ENCODE data around the gene MAP3K7CL.

The MAP3K7CL gene, protein sequence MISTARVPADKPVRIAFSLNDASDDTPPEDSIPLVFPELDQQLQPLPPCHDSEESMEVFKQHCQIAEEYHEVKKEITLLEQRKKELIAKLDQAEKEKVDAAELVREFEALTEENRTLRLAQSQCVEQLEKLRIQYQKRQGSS

DNA sequence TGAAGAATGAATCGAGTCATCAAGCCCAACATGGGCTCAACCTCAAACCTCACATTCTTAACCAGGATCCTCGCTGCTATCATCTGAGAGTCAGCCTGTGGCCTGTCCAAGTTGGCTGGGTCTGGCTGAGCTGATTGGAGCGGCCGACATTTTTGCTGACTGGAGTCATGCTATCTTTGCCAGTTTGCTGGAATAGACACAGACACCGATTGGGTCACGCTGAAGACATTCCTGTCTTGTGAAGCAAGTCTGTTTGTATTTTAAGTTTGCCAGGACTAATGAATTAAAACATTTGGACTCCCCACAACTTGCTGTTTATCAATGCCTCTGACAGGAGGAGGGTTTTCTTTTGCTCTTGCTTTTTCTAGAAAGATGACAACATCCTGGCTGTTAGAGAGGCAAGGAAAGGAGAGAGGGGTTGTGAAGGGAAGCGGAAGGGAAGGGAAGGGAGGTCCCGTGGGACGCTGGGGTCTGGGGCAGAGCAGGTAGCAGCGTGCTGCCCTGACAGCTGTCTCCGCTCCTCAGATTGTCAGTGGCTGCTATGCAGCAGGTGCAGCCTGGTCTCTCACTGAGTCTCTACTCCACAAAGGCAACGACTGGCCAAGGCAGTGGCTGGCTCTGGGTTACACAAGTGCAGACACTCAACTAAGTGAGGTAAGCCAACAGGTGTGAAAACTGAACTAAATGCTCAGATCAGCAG lies at the start of gene MAP3K7CL:
MAP3K7CL (plus strand) TSS at position 375 of the 700 bp plus-strand sequence. CDS start 2,701 bp downstream, outside the sequence.
- intact Hi-C loops (cut with DNase I): no loop called here
- DNase-seq: no peak

DNA sequence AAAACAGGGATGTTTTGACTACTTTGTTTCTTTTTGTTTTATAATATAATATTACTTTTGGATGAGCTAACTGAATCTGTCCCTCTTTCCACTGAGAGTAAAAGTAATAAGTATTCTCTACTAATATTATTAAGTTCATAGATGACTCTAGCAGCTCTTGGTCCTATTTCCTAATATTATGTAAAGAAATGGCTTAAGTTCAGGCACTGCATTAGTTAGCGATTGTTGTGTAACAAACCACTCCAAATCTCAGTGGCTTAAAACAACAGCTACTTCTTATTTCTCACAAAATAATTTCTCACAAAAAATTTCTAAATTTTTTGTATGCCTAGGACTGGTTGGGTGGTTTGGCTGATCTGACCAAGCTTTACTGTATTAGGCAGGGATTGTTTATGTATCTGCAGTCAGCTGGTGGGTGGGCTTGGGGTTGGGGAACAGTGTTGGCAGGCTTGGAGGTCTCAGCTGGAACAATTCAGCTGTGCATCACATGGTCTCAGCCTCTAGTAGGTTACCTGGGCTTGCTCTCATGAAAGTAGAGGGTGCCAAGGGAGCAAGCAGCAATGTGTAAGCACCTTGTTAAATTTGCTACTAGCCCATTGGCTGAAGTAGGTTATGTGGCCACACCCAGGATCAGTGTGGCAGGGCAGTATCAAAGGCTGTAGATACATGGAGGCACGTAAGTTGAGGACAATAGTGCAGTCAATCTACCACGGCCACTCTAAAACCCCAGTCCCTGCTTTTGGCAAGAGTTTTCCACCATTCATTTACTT lies 48.2 kb upstream of the MAP3K7CL start:
- intact Hi-C loops (cut with DNase I): no loop called here
- no peak for DNase-seq

DNA sequence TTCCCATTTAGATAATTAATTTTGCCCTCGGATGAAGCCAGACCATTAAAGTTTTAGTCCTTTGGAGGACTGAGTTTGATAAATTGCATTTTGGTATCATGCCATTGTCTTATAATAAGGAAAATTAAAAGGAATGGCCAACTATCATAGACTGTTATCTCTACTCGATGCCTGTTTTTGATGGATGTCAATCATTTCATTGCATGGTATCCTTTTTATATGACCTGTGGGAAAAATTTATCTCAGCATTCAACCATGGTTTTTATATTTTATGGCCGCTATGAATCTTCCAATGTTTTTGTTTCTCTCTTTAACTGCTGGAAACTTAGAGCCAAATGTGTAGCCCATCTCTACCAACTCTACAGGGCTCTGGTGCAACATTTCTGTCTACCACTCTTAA lies 47.1 kb upstream of the MAP3K7CL start:
- intact Hi-C loops (cut with DNase I): no loop called here
- DNase-seq: no peak

DNA sequence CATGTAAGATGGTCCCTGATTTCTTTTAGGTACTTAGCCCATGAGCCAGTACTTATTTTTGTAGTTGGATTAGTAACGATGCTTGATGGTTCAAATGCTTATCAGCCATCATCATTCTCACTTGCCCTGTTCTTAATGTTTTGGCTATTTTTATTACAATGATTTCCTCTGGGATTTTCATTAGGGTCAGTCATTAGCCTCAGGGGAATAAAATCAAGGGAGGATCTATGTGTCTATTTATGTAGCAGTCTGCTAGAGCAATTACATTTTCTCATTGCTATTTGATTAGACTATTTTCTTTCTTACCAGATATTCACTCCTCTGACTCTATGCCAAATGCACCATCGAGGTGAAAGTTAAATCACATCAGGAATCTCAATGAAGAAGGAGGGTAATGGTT lies 46.1 kb upstream of the MAP3K7CL start:
- no peak for DNase-seq
- intact Hi-C loops (cut with DNase I): no loop called here

DNA sequence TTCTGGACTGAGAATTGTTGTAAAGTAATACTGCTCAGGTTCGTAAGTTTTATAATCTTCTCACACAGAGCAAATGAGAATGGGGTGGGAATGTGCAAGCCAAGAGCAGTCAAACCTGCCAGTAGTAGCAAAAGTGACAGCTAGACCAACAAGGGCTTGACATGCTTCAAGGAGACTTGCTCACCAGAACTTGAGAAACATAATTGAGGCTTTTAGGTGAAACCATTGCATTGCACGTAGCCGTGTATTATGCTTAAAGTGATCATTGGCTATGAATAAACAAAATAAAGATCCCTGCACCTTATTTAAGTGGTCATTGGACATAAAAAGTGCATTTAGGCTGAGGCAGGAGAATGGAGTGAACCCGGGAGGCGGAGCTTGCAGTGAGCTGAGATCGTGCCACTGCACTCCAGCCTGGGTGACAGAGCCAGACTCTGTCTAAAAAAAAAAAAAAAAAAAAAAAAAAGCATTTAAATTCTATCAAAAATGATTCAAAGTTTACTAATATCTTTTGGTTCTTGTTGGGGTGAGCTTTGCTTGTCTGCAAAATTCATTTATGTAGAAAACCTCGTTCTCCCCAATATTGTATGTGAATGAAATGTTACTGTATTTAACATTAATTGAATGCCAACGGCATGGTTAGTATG lies 45.2 kb upstream of the MAP3K7CL start:
- intact Hi-C loops (cut with DNase I): loop anchor here (5.0 kb wide), 1 partner anchor 287 kb away; no protein-coding TSS in a partner anchor

DNA sequence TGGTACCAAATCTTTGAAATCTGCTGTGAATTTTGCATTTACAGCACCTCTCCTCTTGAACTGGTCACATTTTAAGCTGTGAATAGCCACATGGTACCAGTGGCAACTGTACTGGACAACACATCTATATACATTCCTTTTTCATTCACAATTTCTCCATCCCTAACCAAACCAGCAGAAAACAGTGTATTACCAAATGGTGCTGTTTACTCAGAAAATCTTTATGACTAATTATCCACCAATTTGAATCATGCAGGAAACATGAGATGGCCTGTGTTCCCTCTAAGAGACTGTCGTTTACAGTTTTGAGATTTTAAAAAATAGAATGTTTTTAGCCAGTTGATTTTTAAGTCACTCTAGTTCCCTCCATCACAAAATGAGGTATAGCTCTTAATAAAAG lies 39.4 kb upstream of the MAP3K7CL start:
- intact Hi-C loops (cut with DNase I): no loop called here
- no peak for DNase-seq

More for the DNA sequence above, 45.2 kb upstream of the MAP3K7CL start:
- DNase-seq: no peak

DNA sequence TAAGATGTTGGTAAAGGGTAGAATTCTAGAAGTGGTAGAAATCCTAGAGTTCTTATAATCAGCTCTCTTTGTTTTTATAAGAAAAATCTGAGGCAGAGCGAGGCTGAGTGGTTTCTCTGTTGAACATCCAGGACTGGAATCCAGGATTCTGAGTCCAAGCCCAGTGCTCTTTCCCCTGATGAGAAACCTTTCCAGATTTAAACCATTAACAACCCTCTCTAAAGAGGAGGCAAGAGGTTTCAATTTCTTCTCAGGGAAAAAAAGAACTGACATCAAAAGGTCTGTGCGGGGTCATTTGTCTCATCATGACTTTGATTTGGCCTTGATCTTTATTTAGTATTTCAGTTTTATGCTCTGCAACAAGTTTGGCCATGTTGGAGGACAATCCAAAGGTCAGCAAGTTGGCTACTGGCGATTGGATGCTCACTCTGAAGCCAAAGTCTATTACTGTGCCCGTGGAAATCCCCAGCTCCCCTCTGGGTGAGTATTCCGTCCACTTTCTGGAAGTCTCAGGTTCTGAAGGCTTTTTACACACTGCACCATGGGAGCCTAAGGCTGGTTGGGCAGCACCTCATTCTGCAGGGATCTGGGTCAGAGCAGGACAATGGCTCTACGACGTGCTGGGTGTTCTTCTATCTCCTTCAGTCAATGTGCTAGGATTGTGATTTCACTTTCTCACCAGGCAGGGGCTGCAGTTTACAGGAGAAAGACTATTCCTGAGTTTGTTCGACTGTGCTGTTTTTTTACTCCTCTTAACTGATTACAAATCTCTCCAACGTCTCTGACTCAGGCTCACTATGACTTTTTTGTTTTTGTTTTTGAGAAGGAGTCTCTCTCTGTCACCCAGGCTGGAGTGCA lies 38.1 kb upstream of the MAP3K7CL start:
- intact Hi-C loops (cut with DNase I): no loop called here
- no peak for DNase-seq

DNA sequence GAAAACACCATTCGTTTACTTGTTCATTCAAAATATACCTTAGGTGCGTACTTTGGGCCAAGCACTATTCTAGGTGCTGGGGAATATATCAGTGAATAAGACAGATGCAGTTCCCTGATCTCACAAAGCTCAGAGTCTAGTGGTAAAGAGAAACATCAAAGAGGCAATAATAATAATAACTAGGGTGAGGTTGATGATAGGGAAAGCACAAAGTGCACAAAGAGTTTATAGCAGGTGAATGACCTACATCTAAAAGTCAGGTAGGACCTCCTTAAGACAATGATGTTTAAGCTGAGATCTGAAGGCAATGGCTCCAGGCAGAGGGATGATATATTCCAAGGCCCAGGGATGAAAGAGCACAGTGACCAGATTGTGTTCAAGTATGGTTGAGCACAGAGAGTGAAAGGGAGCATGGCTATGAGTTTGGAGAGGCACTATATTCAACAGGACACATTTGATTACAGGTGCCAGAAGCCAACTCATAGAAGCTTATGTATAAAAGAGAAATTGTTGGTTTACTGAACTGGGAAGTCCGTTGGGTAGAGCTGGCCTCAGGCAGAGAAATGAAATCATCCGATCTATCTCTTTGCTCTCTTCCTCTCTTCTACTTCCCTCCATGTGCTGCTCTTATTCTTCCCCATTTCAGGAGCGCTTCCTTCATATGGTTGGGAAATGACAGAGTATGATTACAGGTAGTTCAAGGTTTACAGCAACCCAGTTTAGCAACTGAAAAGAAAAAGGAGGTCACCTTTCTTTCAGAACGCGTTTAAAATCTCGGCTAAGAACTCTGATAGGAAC lies 34.0 kb upstream of the MAP3K7CL start:
- intact Hi-C loops (cut with DNase I): no loop called here
- no peak for DNase-seq

DNA sequence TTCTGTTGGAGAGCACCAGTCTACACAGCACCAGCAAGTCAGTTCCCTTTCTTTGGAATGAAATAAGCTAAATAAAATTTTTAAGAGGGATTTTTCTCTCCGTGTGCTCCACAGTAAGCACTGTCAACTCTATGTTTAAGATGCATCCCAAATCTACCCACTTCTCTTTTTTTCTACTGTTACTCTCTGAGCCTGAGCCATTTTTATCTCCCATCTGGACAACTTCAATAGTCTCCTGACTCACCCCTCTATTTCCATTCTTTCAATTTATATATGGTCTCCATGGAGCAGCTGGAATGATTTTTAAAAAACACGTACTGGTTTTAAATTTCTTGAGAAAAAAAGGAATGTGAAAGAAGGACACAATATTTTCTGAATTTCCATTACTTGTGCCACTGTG lies 32.3 kb upstream of the MAP3K7CL start:
- intact Hi-C loops (cut with DNase I): no loop called here
- DNase-seq: no peak

DNA sequence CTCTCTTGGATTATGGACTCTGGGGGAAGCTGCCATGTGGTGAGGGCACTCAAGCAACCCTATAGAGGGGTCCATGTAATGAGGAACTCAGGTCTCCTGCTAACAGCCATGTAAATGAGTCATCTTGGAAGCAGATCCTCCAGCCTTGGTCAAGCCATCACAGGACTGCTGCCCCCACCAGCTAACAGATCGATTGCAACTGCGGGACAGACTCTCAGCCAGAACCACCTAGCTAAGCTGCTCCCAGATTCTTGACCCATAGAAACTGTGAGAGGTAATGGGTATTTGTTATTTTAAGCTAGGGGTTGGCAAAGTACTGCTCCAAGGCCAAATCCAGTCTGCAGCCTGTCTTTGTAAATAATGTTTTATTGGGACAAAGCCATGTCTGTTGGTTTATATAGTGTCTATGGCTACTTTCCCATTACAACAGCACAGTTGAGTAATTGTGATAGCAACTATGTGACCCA lies 27.6 kb upstream of the MAP3K7CL start:
- DNase-seq: no peak
- intact Hi-C loops (cut with DNase I): no loop called here

DNA sequence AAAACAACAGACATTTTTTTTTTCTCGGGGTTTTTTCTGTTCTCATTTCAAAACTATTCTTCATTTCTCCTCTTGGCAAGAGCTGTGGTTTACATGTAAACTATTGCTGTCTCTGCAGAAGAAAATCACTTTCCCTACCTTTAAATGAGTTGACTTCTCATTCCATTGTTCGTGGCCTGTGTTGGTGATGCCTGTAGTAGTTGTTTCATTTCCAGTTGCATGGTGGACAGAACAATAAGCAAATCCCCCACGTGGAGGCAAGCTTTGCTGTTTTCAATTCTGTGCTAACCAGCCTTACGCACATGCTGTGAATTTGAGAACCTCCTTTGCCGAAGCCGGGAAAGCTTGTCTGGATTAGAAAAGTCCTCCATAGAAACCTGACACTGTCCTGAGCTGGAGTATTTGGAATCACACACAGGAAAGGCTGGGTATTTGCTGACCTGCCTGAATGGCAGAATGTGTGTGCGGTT lies 26.2 kb upstream of the MAP3K7CL start:
- DNase-seq: no peak
- intact Hi-C loops (cut with DNase I): no loop called here

DNA sequence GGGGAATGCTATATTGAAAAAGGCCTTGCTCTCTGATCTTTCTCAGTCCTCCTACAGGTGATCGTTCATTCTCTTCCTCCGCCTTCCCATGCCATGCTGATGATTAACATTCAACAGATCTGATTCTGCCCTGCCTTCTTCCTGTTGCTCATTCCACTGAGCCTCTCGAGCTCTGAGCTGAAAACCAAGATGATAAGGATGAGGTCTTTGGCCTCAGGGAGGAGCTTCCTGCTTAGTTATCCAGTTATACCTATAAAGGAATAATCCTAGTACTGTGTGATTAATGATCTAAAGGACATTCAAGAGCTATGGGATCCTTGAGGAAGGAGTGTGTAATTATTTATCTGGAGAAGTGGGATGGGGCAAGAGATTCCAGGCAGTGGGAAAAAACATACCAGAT lies 25.2 kb upstream of the MAP3K7CL start:
- intact Hi-C loops (cut with DNase I): no loop called here

DNA sequence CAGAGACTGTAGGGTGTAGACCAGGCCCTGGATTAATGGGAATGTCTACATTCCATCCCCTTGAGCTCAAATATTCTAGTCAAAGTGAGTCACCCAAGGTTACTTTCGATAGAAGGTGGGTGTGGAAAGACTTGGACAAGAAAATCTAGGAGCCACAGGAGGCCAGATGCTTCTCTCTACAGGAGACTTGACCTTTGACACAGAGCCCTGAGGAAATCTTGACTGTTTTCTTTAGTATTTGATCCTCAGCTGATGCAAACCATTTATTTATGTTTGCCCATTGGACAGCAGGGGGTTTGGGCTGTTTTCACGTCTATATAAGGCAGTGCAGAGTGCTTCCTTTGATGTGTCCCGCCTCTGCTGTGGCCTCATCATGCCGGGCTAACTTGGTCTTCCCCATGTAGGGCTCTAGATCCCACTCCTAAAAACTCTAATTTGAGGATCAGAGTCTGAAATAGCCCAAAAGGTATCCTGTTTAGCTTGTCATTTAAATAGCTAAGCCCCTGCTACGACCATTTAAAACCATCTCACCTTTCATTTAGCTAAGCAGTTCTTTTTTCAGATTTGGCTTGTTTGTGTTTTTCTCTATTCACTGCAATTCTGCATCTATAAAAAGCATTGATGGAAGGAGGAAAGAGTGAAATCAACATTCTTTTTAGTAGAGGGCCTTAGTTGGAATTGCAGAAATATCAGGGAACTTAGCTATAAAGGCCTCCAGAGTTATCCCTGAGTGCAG lies 15.5 kb upstream of the MAP3K7CL start:
- DNase-seq: no peak
- intact Hi-C loops (cut with DNase I): no loop called here

More for the DNA sequence above, 25.2 kb upstream of the MAP3K7CL start:
- no peak for DNase-seq

DNA sequence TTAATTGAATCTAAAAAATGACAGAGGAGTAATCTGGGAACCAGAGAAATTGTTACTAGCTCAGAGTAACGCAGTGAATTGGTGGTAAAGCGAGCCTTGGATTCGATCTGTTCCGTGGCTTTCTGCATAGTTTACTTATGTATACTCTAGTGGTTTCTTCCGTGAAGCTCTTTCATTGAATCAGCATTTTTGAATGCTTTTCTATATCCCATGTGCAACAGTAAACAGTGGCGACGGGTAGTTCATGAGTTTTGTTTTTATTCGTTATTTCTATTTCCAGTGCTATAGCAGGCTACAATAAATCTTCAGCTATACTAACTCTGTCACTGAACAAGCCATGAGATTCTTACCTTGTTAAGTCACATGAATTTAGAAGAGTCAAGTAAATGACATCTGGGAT lies 14.5 kb upstream of the MAP3K7CL start:
- no peak for DNase-seq
- intact Hi-C loops (cut with DNase I): no loop called here

DNA sequence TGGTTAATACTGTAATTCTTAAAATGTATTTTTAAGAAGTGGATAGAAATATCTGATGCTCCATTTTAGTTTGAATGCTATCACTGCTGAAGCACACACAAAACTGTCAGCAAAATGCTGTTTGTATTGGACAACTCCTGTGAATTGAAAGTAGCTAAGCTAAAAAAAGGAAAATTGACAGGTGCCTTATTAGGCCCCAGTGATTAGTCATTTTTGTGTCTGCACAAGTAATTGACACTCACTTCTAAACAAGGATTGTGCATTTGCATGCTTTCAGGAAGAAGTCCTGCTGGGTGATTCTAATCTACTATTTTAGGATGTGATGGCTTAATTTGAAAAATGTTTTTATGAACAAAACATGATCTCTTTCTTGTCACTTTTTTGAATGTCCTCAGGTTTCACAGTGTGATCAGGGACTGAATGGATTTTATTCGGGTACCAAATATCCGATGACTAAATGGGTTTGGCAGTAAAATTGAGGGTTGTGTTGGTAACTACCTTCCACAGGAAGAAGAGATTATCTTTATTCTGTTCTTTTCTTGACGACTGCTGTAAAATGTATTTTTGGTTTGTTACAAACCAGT lies 13.0 kb upstream of the MAP3K7CL start:
- DNase-seq: no peak
- intact Hi-C loops (cut with DNase I): no loop called here

DNA sequence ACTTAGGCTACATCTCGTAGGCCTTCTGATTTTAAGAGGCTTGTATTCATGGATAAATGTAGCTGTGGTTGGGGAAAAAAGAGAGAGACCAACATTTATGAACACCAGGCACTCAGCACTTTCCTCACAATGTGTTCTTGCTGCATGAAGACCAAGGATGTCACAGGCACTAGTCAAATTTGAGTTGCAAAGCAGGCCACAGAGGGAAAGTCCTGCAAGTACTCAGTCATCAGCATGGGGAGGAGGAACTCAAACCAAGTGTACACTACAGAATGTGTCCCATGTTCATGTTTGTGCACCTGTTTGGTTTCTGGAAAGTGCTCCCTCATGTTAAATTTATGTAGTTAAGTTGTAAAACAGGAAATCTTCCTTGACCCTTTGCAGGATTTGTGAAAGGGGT lies 8.7 kb upstream of the MAP3K7CL start:
- intact Hi-C loops (cut with DNase I): no loop called here
- no peak for DNase-seq

DNA sequence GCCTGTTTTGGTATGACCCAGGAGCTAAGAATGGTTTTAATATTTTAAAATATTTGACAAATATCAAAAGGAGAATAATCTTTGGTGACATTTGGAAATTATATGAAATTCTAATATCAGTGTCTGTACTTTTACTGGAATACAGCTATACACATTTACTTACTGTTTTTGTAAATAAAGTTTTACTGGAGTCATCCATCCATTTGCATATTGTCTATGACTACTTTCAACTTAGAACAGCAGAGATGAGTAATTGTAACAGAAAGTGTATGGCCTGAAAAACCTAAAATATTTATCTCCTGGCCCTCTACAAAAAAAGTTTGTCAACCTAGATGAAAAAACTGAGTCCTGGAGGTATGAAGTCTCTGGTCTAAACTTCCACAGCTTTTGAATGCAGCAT lies 5.8 kb upstream of the MAP3K7CL start:
- no peak for DNase-seq
- intact Hi-C loops (cut with DNase I): no loop called here
